Astrocyte (in vitro differentiated cells and primary cell): ENCODE data around the gene SLC9A4.

ENCODE experiments used
- CTCF ChIP-seq: IDR thresholded peaks from 2 replicates; pipeline ENCODE4 v1.5.1; 2011; ENCODE audit warnings: low read depth, mild to moderate bottlenecking, inconsistent platforms, low read length, moderate library complexity; ENCODE audit not compliant: insufficient read depth
- EZH2 ChIP-seq: IDR thresholded peaks from 2 replicates; pipeline ENCODE4 v1.6.1; 2012; ENCODE audit warnings: mild to moderate bottlenecking, low read length, inconsistent platforms; ENCODE audit not compliant: insufficient read depth

- TF ChIP-seq CTCF (no peak), EZH2 (no peak)
Observed at GRCh38 chr2:102514061-102514785, 41.2 kb downstream of the SLC9A4 start.
